ENCODE results near the gene CEP19.

The CEP19 gene

GRCh38 chr3:196712514-196713413 is 714 bp upstream of the CEP19 start:
- peak; percentile 38 to 68 (median 52) for DNase-seq (ENCODE audit: low read depth in 4 of 4, low spot score in 1 of 4)

- DNase-seq (ENCODE audit: low read depth in 4 of 4, low spot score in 1 of 4) = no peak
These were observed 3.6 kb downstream of the CEP19 start for GRCh38 chr3:196708467-196708866.

- DNase-seq (ENCODE audit: low read depth in 4 of 4, low spot score in 1 of 4) = no peak
These were observed 4.5 kb downstream of the CEP19 start for GRCh38 chr3:196707566-196707965.

- DNase-seq (ENCODE audit: low read depth in 4 of 4, low spot score in 1 of 4) = no peak
These were observed 5.3 kb downstream of the CEP19 start for GRCh38 chr3:196706731-196707130.

- no peak for DNase-seq (ENCODE audit: low read depth in 4 of 4, low spot score in 1 of 4)
These were observed 5.7 kb downstream of the CEP19 start for GRCh38 chr3:196706327-196706726.

GRCh38 chr3:196700801-196701200 is 11.2 kb downstream of the CEP19 start:
- no peak for DNase-seq (ENCODE audit: low read depth in 4 of 4, low spot score in 1 of 4)

- no peak for DNase-seq (ENCODE audit: low read depth in 4 of 4, low spot score in 1 of 4)
These were observed 12.3 kb downstream of the CEP19 start for GRCh38 chr3:196699749-196700148.

- no peak for DNase-seq (ENCODE audit: low read depth in 4 of 4, low spot score in 1 of 4)
These were observed 14.8 kb downstream of the CEP19 start for GRCh38 chr3:196697270-196697669.

- DNase-seq (ENCODE audit: low read depth in 4 of 4, low spot score in 1 of 4) = no peak
These were observed 16.2 kb downstream of the CEP19 start for GRCh38 chr3:196695849-196696226.

GRCh38 chr3:196694941-196695848 is 16.9 kb downstream of the CEP19 start:
- no peak for DNase-seq (ENCODE audit: low read depth in 4 of 4, low spot score in 1 of 4)

- no peak for DNase-seq (ENCODE audit: low read depth in 4 of 4, low spot score in 1 of 4)
These were observed 17.8 kb downstream of the CEP19 start for GRCh38 chr3:196694202-196694638.

GRCh38 chr3:196691386-196691785 is 20.7 kb downstream of the CEP19 start:
- DNase-seq (ENCODE audit: low read depth in 4 of 4, low spot score in 1 of 4) = no peak

- DNase-seq (ENCODE audit: low read depth in 4 of 4, low spot score in 1 of 4) = no peak
These were observed 21.9 kb downstream of the CEP19 start for GRCh38 chr3:196689941-196690660.

- no peak for DNase-seq (ENCODE audit: low read depth in 4 of 4, low spot score in 1 of 4)
These were observed 23.7 kb downstream of the CEP19 start for GRCh38 chr3:196688349-196688748.

GRCh38 chr3:196686436-196686835 is 25.6 kb downstream of the CEP19 start:
- DNase-seq (ENCODE audit: low read depth in 4 of 4, low spot score in 1 of 4) = no peak

- DNase-seq (ENCODE audit: low read depth in 4 of 4, low spot score in 1 of 4) = peak; percentile 35 to 43 (median 40)
These were observed 27.3 kb downstream of the CEP19 start for GRCh38 chr3:196684548-196685407.

GRCh38 chr3:196677931-196678330 is 34.1 kb downstream of the CEP19 start:
- no peak for DNase-seq (ENCODE audit: low read depth in 4 of 4, low spot score in 1 of 4)

GRCh38 chr3:196677353-196677752 is 34.7 kb downstream of the CEP19 start:
- no peak for DNase-seq (ENCODE audit: low read depth in 4 of 4, low spot score in 1 of 4)

GRCh38 chr3:196673632-196674031 is 38.4 kb downstream of the CEP19 start:
- DNase-seq (ENCODE audit: low read depth in 4 of 4, low spot score in 1 of 4) = no peak

- DNase-seq (ENCODE audit: low read depth in 4 of 4, low spot score in 1 of 4) = no peak
These were observed 41.7 kb downstream of the CEP19 start for GRCh38 chr3:196670339-196670738.
